ENCODE results near the gene CIB4.

CIB4 gene

DNA sequence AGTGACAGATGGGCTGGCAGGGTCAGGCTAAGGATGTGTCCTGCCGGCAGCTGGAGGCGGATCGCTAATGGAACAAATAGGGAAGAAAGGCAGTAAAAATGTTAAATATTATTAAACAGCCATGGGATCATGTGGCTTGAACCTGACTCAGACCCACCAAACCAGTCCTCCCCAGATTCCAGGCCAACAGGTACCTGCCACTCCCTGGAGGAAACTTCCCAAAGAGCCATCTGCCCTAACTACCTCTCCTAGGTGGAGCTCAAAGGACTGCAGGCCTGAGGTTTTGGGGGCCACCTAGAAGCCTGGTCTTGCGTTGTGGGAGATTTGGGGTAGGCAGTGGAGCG, 34.3 kb downstream of the CIB4 start:
- DNase-seq (ENCODE audit: low spot score): peak; percentile 62

DNA sequence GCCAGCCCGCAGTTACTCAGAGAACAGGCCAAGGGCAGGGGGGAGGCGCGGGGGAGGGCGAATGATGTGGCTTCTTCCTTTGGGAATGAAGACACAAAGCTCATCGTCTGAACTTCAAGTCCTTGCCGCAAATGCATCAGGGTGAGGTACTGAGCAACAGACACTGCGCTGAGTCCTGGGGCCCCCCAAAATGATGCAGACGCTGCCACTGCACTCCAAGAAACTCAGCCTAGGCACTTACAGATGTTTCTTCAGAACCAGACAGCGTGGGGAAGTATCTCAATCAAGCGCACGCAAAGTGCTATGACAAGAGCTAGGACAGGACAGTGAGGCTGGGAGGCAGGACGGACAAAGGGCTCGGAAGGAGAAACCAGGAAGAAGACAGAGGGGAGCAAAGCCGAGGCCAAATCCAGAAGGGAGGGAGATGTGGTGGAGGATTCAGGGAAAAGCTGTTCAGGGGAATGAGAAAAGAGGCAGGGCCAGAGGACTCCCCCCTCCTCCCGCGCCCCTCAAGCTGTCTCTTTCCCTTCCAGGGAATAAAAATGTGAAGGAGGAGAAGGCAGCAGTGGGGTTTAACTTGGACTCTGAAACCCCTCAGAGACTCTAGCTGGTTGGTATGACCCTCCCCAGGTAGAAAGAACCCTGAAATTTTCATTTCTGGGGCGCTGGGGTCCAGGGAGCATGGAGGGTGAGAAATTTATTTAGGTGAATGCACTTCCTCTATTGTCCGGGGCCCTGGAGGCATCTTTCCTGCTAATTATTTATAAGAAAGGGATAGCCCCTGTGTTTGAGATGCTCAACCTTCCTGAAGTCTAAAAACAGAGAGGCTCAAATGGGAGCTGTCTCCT, 34.9 kb downstream of the CIB4 start:
- DNase-seq (ENCODE audit: low spot score): no peak

- DNase-seq (ENCODE audit: low spot score): peak; percentile 57
These were observed 35.8 kb downstream of the CIB4 start for GRCh38 chr2:26605195-26605998.

GRCh38 chr2:26602575-26602974, 38.6 kb downstream of the CIB4 start:
- DNase-seq (ENCODE audit: low spot score): no peak

GRCh38 chr2:26599387-26599786, 41.8 kb downstream of the CIB4 start:
- DNase-seq (ENCODE audit: low spot score): no peak

GRCh38 chr2:26598996-26599373, 42.2 kb downstream of the CIB4 start:
- no peak for DNase-seq (ENCODE audit: low spot score)

DNA sequence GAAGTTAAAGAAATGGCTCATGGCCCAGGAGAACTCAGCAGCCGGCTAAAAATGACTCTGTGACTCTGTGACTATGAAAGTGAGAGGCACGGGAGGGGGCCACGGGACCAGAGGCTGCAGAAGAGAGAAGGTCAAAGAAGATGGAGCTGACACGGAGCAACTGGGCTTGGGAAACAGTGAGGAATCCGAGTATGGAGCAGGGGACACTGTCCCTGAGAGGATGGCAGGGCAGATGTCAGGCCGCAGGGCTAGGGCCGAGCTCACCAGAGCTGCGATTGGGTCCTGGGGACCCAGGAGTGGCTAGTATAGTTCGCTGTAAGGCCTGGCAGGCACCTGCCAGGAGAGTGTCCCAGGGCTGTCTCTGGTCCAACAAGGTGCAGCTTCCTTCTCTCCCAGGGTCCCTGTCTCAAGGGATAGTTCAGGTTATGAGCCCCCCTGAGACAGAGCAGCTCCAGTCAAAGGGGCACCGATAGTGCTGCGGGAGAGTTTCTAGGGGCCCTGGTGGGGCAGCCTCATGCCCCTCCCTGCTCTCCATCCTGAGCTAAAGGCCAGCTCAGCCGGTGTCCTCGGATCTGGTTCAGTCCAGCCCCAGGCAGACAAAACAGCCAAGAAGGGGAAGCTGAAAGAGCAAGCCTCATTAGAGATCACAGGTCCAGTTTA, 42.7 kb downstream of the CIB4 start:
- no peak for DNase-seq (ENCODE audit: low spot score)

- DNase-seq (ENCODE audit: low spot score): no peak
These were observed 44.0 kb downstream of the CIB4 start for GRCh38 chr2:26597197-26597596.

DNA sequence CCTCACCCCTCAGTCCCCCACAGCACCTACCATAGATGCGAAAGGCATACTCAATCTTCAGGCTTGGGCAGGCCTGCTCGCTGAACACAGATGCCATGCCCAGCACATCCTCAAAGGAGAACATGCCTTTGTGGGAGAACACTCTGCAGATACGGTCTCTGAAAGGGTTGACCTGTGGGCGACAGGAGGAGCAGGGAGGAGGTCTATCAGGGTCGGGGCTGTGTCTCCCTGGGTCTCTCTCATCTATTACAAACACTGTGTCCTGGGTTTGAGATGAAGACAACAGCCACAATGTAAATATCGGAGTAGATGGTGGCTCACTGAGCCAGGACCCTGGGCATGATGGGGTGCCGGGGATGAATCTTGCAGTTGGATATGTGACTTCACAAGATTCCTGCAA, 46.0 kb downstream of the CIB4 start:
- DNase-seq (ENCODE audit: low spot score): no peak

- no peak for DNase-seq (ENCODE audit: low spot score)
These were observed 49.3 kb downstream of the CIB4 start for GRCh38 chr2:26591619-26592505.

DNA sequence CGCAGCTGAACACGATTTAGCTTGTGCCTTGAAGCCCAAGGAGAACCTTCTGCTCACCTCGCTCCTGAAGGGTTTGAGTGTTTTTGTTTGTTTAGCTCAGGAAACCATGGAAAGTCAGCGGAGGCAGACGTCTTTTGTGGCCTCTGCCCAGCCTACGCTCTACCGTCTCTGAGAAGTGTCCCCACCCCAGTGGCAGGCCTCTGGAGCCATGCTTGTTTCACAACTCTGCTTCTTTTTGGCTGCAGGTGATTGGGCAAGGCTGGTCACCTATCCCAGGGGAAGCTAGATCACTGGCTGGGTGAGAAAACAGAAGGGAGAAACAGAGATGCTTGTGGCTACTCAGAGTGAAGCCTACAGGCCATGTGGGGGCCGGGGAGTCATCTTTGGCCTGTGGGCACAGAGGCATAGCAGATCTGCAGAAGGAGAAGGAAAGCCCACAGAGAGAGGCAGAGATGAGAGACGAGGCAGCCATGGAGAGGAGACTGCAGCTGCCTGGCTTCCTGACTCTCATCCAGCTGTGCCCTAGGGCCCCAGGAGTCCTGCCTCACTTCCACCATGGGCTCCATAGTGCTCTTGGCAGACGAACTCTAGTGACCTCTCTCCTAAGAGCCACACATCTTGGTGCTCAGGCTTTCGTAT, 50.1 kb downstream of the CIB4 start:
- no peak for DNase-seq (ENCODE audit: low spot score)

GRCh38 chr2:26590508-26590907, 50.7 kb downstream of the CIB4 start:
- no peak for DNase-seq (ENCODE audit: low spot score)

GRCh38 chr2:26588576-26588975, 52.6 kb downstream of the CIB4 start:
- DNase-seq (ENCODE audit: low spot score): no peak

GRCh38 chr2:26587994-26588393, 53.2 kb downstream of the CIB4 start:
- no peak for DNase-seq (ENCODE audit: low spot score)

DNA sequence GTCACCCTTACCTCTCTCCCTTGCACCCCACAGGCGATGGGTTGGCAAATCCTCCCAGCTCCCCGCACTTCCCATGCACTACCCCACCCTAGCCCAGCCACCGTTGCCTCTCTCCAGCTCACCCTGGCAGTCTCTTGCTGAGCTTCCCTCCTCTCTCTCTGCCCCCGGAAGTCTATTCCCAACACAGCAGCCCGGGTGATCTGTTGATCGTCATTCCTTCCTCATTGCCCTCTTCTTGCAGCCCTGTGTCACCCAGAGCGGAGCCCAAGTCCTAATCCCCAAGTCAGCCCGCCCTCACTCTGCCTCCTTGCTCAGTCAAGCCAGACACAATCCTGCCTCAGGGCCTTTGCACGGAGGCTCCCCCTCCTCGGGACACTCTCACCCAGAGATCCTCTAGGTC, 55.2 kb downstream of the CIB4 start:
- DNase-seq (ENCODE audit: low spot score): no peak

- DNase-seq (ENCODE audit: low spot score): no peak
These were observed 56.1 kb downstream of the CIB4 start for GRCh38 chr2:26585100-26585499.

DNA sequence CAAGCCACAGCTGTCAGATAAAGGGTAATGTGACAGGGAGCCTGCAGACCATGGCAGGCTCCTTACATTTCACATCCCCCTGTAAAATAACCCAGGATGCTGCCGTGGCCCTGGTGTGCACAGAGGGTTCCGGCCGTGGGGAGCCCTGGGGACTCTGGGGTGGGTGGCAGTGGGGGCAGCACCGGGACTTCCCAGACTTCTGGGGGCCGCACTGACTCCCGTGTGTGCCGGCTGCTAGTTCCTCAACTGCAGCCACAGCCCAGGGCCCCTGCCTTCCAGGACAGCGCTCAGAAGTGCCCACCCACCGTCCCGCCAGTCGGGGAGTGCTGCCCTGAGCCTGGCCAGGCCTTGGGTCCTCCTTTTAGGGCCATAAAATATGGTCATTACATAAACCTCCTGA, 56.5 kb downstream of the CIB4 start:
- no peak for DNase-seq (ENCODE audit: low spot score)

DNA sequence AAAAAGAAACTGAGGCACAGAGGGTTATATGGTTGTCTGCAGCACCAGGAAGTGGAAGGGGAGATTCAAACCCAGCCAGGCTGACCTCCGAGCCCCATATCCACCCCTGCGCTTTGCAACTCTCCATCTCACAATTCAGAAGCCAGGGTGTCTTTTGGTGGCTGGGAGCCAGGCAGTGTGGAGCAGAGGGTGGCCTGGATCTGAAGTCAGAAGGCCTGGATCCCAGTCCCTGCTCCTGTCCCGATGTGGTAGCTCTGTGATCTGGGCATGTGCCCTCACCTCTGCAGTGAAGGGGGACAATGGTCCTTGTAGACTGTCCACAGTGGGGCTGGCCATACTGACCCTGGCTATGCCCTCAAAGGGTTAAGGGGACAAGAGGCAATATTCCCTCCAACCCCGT, 57.0 kb downstream of the CIB4 start:
- DNase-seq (ENCODE audit: low spot score): no peak

DNA sequence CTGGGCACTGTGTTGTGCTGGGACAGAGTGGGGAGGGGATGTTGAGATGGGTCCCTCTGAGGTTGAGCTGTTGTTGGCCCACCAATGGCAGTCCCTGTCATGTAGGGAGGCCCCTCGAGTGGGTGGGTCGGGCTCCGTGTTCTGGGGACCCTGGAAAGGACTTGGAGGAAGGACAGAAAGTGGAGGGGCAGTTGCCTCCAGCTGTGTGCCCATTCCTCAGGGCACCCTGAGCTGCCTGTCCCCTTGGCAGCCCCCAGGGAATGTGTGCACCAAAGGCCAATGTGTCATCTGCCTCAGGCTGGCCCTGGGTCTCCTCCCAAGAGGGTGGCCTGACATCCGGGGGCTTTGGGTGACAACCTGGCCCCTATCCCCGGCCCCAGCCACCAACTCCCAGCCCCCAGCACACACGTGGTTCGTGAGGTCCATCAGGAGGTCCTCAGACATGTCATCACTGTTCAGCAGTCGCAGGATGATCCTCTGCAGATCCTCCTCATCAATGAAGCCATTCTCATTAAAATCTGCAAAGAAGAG, 57.7 kb downstream of the CIB4 start:
- DNase-seq (ENCODE audit: low spot score): no peak

DNA sequence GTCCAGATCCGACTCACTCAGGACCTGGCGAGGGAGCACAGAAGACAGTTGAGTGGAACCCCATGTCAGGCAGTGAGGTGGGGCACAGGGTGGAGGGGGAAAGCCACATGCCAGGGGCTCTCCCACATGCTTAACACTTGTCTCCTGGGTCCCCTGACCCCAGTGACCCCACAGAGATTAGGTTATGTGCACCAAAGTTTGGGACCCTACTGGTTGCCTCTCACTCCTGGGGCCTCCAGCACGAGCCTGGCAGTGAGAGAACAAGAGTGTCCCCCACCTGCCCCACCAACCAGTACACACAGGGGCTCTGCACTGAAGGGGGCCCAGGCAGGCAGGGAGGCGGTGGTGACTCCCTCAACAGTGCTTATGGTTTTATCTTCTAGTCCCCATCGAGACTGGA, 58.3 kb downstream of the CIB4 start:
- no peak for DNase-seq (ENCODE audit: low spot score)

Data from LoVo (cell line).